RWPE2 (cell line): ENCODE results near the gene DEDD2.

Source experiments
- ATAC-seq: fragments of 200-7000 bp; cut with Tn5 transposase; 3 replicates; pipeline ENCODE4 v1.9.1; 2021; ENCODE audit warnings: low read depth
- DNase-seq: peaks from one replicate; pipeline ENCODE4 v3.0.0-alpha.2; 2020; ENCODE audit warnings: low spot score
- H3K27ac ChIP-seq: fragments of 450-650 bp; 2 replicates; pipeline ENCODE4 v1.5.1; 2017; ENCODE audit warnings: mild to moderate bottlenecking; ENCODE audit not compliant: poor library complexity, severe bottlenecking
- H3K27me3 ChIP-seq: fragments of 250-450 bp; sonication (Bioruptor Pico); 2 replicates; pipeline ENCODE4 v1.5.1; 2021; ENCODE audit warnings: mild to moderate bottlenecking, moderate library complexity; ENCODE audit not compliant: insufficient read depth, poor library complexity, severe bottlenecking
- H3K36me3 ChIP-seq: fragments of 250-450 bp; sonication (Bioruptor Pico); 2 replicates; pipeline ENCODE4 v1.5.1; 2020; ENCODE audit warnings: low read depth, mild to moderate bottlenecking, moderate library complexity
- H3K4me1 ChIP-seq: fragments of 250-450 bp; sonication (Bioruptor Pico); 2 replicates; pipeline ENCODE4 v1.5.1; 2021; ENCODE audit warnings: mild to moderate bottlenecking, moderate library complexity; ENCODE audit not compliant: insufficient read depth, poor library complexity, severe bottlenecking
- H3K4me3 ChIP-seq: fragments of 250-450 bp; sonication (Bioruptor Pico); 2 replicates; pipeline ENCODE4 v1.5.1; 2021; ENCODE audit warnings: mild to moderate bottlenecking, moderate library complexity; ENCODE audit not compliant: severe bottlenecking
- H3K9me3 ChIP-seq: fragments of 250-450 bp; sonication (Bioruptor Pico); 2 replicates; pipeline ENCODE4 v1.5.1; 2021; ENCODE audit warnings: mild to moderate bottlenecking, moderate library complexity; ENCODE audit not compliant: severe bottlenecking
- CTCF ChIP-seq: fragments of 450-650 bp; IDR thresholded peaks from one replicate; pipeline ENCODE4 v1.5.1; 2017; ENCODE audit warnings: mild to moderate bottlenecking, moderate library complexity; ENCODE audit not compliant: poor library complexity, severe bottlenecking

Gene DEDD2

GRCh38 chr19:42230571-42230970, 13.1 kb upstream of the DEDD2 start:
- peaks cover 87% of the 10 kb centered on the region for H3K36me3 ChIP-seq
- H3K4me1 ChIP-seq, result no peaks in the 10 kb centered on the region
- TF ChIP-seq CTCF, result no peak
- no peak overlapping the region for H3K4me3 ChIP-seq
- DNase-seq (no peak), ATAC-seq (no peak)
- no peaks in the 10 kb centered on the region for H3K27me3 ChIP-seq
- no peaks in the 10 kb centered on the region for H3K9me3 ChIP-seq
- H3K27ac ChIP-seq, result no peak overlapping the region

- Histone ChIP-seq H3K4me1 (no peaks in the 10 kb centered on the region), H3K27ac (no peak overlapping the region), H3K36me3 (peaks cover 85% of the 10 kb centered on the region), H3K4me3 (no peak overlapping the region), H3K9me3 (no peaks in the 10 kb centered on the region), H3K27me3 (no peaks in the 10 kb centered on the region)
- 0 out of 3 replicates have a peak, but pooled peaks have one; percentile 13 for ATAC-seq
- DNase-seq, result no peak
- TF ChIP-seq CTCF, result no peak
Observed at GRCh38 chr19:42229855-42230351, 12.4 kb upstream of the DEDD2 start.

- no peaks in the 10 kb centered on the region for H3K4me1 ChIP-seq
- no peaks in the 10 kb centered on the region for H3K27me3 ChIP-seq
- no peak overlapping the region for H3K4me3 ChIP-seq
- DNase-seq, result no peak
- H3K36me3 ChIP-seq, result peaks cover 85% of the 10 kb centered on the region
- no peak overlapping the region for H3K27ac ChIP-seq
- no peak for ATAC-seq
- TF ChIP-seq CTCF, result no peak
- no peaks in the 10 kb centered on the region for H3K9me3 ChIP-seq
Observed at GRCh38 chr19:42229301-42229854, 11.9 kb upstream of the DEDD2 start.

- DNase-seq, result no peak
- Histone ChIP-seq H3K9me3 (no peaks in the 10 kb centered on the region), H3K27me3 (no peaks in the 10 kb centered on the region), H3K27ac (no peak overlapping the region), H3K4me3 (no peak overlapping the region), H3K4me1 (no peaks in the 10 kb centered on the region), H3K36me3 (peaks cover 81% of the 10 kb centered on the region)
- no peak for TF ChIP-seq CTCF
- no peak for ATAC-seq
Observed at GRCh38 chr19:42228641-42229040, 11.2 kb upstream of the DEDD2 start.

GRCh38 chr19:42226886-42227285, 9.4 kb upstream of the DEDD2 start:
- TF ChIP-seq CTCF, result no peak
- Histone ChIP-seq H3K36me3 (peaks cover 79% of the 10 kb centered on the region), H3K4me3 (no peak overlapping the region), H3K27ac (no peak overlapping the region), H3K4me1 (no peaks in the 10 kb centered on the region), H3K27me3 (no peaks in the 10 kb centered on the region), H3K9me3 (no peaks in the 10 kb centered on the region)
- no peak for DNase-seq
- ATAC-seq, result peak; percentile 35; the same call in 1 of the 3 replicates
